Transverse colon (tissue), 4 donors: ENCODE results near the gene PELI3. TPM values are rescaled to one million over a fixed set of nuclear protein-coding genes. Genes with fewer than 3 reads are reported as not detected.

Experiments used
- DNase-seq: peaks from one replicate; pipeline ENCODE4 v3.0.0-alpha.2; 2019
- H3K27ac ChIP-seq, 4 donors: fragments of 200-600 bp; sonication (generic); 2 replicates each; pipeline ENCODE4 v1.5.1; 2016 to 2018; ENCODE audit warnings: inconsistent platforms in 4 of 4
- H3K27me3 ChIP-seq: fragments of 200-600 bp; sonication (generic); 2 replicates; pipeline ENCODE4 v1.5.1; 2017; ENCODE audit warnings: inconsistent platforms
- H3K36me3 ChIP-seq, 4 donors: fragments of 200-600 bp; sonication (generic); 2 replicates each; pipeline ENCODE4 v1.5.1; 2017 to 2019; ENCODE audit warnings: inconsistent platforms in 4 of 4
- H3K4me1 ChIP-seq, 4 donors: fragments of 200-600 bp; sonication (generic); 2 replicates each; pipeline ENCODE4 v1.5.1; 2017 to 2020; ENCODE audit warnings: inconsistent platforms in 4 of 4
- H3K4me3 ChIP-seq, 4 donors: fragments of 200-600 bp; sonication (generic); 1 replicate in 1 of 4; 2 replicates in 3 of 4; pipeline versions ENCODE4 v1.5.1 to v1.6.1; 2017 to 2019; ENCODE audit warnings: inconsistent platforms in 4 of 4
- H3K9me3 ChIP-seq, 2 donors: fragments of 200-600 bp; sonication (generic); 2 replicates each; pipeline ENCODE4 v1.5.1; 2017 to 2019; ENCODE audit warnings: inconsistent platforms in 2 of 2
- CTCF ChIP-seq, 5 experiments: fragments of 200-600 bp in 3 of 5; fragments of 450-650 bp in 2 of 5; sonication (generic) in 3 of 5; IDR thresholded peaks; 1 replicate in 2 of 5; 2 replicates in 3 of 5; pipeline ENCODE4 v1.5.1; 2016 to 2017; ENCODE audit warnings: antibody characterized with exemption in 5 of 5, inconsistent platforms in 3 of 5, mild to moderate bottlenecking in 2 of 5, moderate library complexity in 1 of 5
- EP300 ChIP-seq: sonication (generic); formaldehyde crosslinking; IDR thresholded peaks from one replicate; pipeline ENCODE4 v1.6.1; 2017; ENCODE audit warnings: antibody characterized with exemption, low read depth
- POLR2A ChIP-seq: fragments of 450-650 bp; IDR thresholded peaks from one replicate; pipeline ENCODE4 v1.6.1; 2016; ENCODE audit warnings: antibody characterized with exemption, mild to moderate bottlenecking, moderate library complexity
- POLR2AphosphoS5 ChIP-seq, 3 donors: sonication (generic); formaldehyde crosslinking; IDR thresholded peaks; one replicate each; pipeline ENCODE4 v1.6.1; 2016; ENCODE audit warnings: antibody characterized with exemption in 3 of 3
- WGBS, 2 donors: methylation state at CpG; one replicate each; pipeline ENCODE4 v1.1.5; 2018; ENCODE audit warnings: low coverage in 1 of 2; 5-methylcytosine and 5-hydroxymethylcytosine counted together
- in situ Hi-C, 4 donors: fragments of 200-750 bp; cut with MboI; loops; one replicate each; pipeline versions ENCODE4 v1.15.0 to v1.15.1; 2017; ENCODE audit warnings: low sequenced_read_pairs in 3 of 4, low pct_ligation_motif_present in 1 of 4, low pct_unique_long_range_greater_than_20kb in 1 of 4
- intact Hi-C: fragments of 100-400 bp; cut with DNase I; formaldehyde crosslinking; loops from one replicate; pipeline ENCODE4 v1.15.1; 2023; ENCODE audit warnings: low total_unique reads
- total RNA-seq, 4 donors: library from RNA; depleted of rRNA; stranded (reverse); fragments of >200 nt; gene quantifications; one replicate each; pipeline ENCODE4 v1.1.0, GENCODE V29; 2016

The PELI3 gene, protein sequence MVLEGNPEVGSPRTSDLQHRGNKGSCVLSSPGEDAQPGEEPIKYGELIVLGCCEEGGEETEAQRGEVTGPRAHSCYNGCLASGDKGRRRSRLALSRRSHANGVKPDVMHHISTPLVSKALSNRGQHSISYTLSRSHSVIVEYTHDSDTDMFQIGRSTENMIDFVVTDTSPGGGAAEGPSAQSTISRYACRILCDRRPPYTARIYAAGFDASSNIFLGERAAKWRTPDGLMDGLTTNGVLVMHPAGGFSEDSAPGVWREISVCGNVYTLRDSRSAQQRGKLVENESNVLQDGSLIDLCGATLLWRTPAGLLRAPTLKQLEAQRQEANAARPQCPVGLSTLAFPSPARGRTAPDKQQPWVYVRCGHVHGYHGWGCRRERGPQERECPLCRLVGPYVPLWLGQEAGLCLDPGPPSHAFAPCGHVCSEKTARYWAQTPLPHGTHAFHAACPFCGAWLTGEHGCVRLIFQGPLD
- total RNA-seq, result 10 to 100 TPM in 1 of 4 donors, 1 to 10 TPM in 3; 1.2 to 14.2 (median 7.8) TPM

GRCh38 chr11:66466225-66467033, at the start of gene PELI3:
PELI3 (plus strand) TSS chr11:66466905; CDS start chr11:66468129, 1,224 bp downstream.
- in situ Hi-C loops (no loop called here), intact Hi-C loops (no loop called here)
- DNase-seq, result peak; percentile 96
- no peaks in the 10 kb centered on the region for H3K9me3 ChIP-seq
- peak within 1 kb of the TSS; percentile 76 to 80 (median 76) for H3K27ac ChIP-seq
- no peaks in the 10 kb centered on the region for H3K27me3 ChIP-seq
- peak within 1 kb of the TSS; percentile 69 to 85 (median 76) for H3K4me3 ChIP-seq
- TF ChIP-seq EP300, result no peak
- TF ChIP-seq POLR2AphosphoS5 (IDR thresholded peaks at IDR 0.05), result peak; percentile 20 to 44 (median 33)
- no peak for TF ChIP-seq CTCF (IDR thresholded peaks at IDR 0.05)
- peak; percentile 47 for TF ChIP-seq POLR2A
- 0% methylated on average over 29 of the region's 63 CpGs; no CpG with 5 or more reads in 1 of the 2 donors for WGBS, 2 donors
- H3K4me1 ChIP-seq, result peaks cover 9 to 20% (median 14%) of the 10 kb centered on the region in 4 donors
- no peaks in the 10 kb centered on the region for H3K36me3 ChIP-seq

- DNase-seq, result no peak
- TF ChIP-seq CTCF (IDR thresholded peaks at IDR 0.05) (no peak), POLR2A (no peak), POLR2AphosphoS5 (IDR thresholded peaks at IDR 0.05) (no peak), EP300 (no peak)
- Histone ChIP-seq H3K36me3 (no peaks in the 10 kb centered on the region), H3K9me3 (no peaks in the 10 kb centered on the region), H3K27me3 (peaks cover 31% of the 10 kb centered on the region), H3K4me1 (peaks cover 0 to 35% (median 6%) of the 10 kb centered on the region in 4 donors), H3K27ac (peak overlapping the region in 1 of 4 donors; percentile 17), H3K4me3 (no peak overlapping the region)
- 33 to 66% methylated on average over 1 to 11 of the region's 11 CpGs for WGBS, 2 donors
- intact Hi-C loops, result no loop called here
- in situ Hi-C loops, result loop anchor here in 1 of 4 donors (25.0 kb wide), 1 partner anchor 420 kb away; the partner anchor contains the start of gene RCE1
These were observed 49.7 kb upstream of the PELI3 start for GRCh38 chr11:66417000-66417399.

DNA sequence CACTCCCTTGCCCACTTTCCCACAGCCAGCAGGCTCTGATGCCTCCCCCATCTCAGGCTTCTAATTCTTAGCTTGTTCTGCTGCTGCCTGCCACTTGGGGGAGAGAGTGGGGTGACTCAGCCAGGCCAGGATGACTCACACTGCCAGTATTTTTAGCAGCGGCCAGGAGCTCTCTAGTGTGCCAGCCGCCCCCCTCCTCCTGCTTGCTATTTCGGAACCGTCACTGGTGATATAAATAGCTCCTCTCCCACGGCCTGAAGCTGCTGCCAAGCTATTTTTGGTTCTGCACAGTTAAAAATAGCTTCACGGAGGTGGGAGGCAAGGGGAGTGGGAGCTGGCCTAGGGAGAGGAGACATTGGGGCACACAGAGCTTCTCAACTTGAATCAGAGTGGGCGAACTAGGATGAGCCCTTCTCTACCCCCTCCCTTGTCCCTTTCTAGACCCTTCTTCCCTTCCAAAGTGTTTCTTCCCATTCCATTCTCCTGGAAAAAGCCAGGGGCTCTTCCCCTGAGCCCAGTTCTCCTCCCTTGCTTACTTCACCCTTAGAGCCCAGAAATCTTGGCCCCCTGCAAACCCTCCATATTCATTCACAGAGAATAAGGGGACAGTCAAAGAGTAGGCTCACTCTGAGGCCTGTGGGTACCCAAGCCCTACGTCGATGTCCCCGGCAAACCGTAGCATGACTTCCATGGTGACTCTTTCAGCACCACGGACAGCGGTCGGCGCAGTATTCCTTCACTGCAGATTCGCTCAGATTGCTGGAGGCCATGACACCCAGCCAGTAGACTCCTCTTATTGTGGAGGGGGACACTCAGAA, 48.3 kb upstream of the PELI3 start:
- TF ChIP-seq POLR2A (no peak), POLR2AphosphoS5 (IDR thresholded peaks at IDR 0.05) (peak; percentile 27 to 62 (median 40)), CTCF (IDR thresholded peaks at IDR 0.05) (peak in 4 of 5 experiments; percentile 13 to 32 (median 24)), EP300 (peak; percentile 41)
- H3K27ac ChIP-seq, result peak overlapping the region in 3 of 4 donors; percentile 53 to 55 (median 55)
- H3K4me3 ChIP-seq, result no peak overlapping the region
- in situ Hi-C loops (loop anchor here in 1 of 4 donors (25.0 kb wide), 1 partner anchor 419 kb away; the partner anchor contains the start of gene RCE1), intact Hi-C loops (no loop called here)
- peak; percentile 56 for DNase-seq
- H3K27me3 ChIP-seq, result peaks cover 31% of the 10 kb centered on the region
- 7 to 13% methylated on average over 7 to 16 of the region's 16 CpGs for WGBS, 2 donors
- no peaks in the 10 kb centered on the region for H3K9me3 ChIP-seq
- no peaks in the 10 kb centered on the region for H3K36me3 ChIP-seq
- H3K4me1 ChIP-seq, result peaks cover 0 to 35% (median 3%) of the 10 kb centered on the region in 4 donors
